Measurements from ENCODE around the gene DHX40.
"Not testable (repeated sequence)": the region's sequence is repeated elsewhere in the genome, so short reads cannot be mapped to it uniquely, and the experiment has no call there.

DHX40 gene

DNA sequence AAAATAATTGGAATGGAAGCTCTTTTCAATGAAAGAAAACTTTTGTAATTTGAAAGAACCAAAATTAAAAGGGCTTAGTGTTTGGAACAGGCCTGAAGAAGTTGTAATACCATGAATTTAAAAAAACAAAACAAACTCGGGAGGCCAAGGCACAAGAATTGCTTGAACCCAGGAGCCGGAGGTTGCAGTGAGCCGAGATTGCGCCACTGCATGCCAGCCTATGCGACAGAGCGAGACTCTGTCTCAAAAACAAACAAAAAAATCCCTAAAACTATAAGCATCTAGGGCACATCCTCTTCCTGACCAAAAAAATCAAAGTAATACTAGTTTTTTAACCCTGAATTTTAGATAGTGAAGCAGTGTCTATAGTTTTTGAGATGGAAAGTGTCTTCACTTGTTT lies 67.0 kb downstream of the DHX40 start:
- DNase-seq, result no peak

DNA sequence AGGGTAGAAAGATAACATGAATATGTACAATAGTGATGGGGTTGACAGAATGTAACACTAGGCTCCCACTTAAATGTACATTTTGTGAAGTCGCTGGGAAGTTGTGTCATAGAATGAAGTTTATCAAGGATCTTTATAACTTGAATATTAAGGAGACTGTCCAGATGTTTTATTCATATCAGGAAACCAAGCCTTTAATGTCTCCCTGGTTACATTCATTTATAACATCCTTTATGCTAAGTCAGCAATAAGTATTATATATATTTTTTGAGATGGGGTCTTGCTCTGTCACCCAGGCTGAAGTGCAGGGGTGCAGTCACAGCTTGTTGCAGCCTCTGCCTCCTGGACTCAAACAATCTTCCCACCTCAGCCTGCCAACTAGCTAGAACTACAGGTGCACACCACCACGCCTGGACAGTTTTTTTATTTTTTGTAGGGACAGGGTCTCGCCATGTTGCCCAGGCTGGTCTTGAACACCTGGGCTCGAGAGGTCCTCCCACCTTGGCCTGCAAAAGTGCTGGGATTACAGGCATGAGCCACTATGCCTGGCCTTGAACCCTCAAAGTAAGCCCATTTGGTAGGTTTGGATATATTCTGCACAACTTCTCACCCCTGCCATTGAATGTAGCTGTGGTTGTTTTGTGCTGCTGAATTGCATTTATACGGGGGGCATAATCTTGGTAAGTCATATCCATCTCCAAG lies 68.4 kb downstream of the DHX40 start:
- DNase-seq, result no peak

GRCh38 chr17:59634632-59635541 lies 69.5 kb downstream of the DHX40 start:
- DNase-seq, result no peak

DNA sequence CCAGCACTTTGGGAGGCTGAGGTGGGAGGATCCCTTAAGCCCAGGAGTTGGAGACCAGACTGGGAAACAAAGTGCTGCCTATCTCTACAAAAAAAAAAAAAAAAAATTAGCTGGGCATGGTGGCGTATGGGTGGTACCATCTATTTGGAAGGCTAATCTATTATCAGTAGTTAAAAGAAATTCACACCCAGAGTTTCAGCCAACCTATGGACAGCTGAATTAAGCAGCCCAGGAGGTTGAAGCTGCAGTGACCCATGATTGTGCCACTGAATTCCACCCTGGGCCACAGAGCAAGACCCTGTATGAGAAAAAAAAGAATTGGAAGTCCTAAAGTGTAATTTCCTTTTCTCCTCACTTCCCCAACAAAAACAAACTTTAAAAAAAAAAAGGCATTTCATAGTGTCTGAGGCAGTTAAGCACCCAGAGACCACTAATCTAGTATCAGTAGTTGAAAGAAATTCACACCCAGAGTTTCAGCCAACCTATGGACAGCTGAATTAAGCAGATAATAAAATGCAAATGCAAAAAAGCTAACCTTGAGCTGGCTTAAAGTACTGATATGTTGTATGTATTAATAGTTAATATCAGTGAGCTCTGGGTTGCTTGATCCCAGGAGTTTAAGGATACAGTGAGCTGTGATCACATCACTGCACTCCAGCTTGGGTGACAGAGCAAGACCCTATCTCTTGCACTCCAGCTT lies 72.4 kb downstream of the DHX40 start:
- DNase-seq, result no peak

GRCh38 chr17:59638553-59638952 lies 73.1 kb downstream of the DHX40 start:
- DNase-seq, result no peak

DNA sequence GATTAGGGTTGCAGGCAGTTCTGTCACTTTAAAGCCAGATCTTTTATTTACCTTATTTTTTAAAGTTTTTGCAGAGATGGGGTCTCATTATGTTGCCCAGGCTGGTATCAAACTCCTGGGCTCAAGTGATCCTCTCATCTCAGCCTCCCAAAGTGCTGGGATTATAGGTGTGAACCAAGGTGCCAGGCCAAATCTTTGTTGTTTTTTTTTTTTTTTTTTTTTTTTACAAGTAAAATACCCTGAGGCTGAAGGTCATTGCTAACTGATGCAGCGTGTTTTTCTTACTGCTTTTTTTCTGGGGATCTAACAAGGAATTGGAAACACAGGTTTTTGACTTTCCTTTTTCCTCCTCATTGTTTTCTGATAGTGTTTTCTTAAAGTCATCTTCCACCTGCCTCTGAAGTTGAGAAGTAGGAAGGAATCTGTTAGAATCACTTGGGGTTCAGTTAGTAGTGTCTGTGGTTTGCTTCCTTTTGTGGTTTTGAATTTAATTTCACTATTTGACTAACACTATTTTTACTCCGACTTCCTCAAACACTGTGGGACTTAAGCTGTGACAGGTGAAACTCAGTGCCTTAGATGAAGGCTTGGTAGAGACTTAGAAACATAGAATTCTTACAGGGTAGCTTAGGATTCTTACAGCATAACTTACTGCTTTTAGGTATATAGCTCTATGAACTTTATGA lies 76.5 kb downstream of the DHX40 start:
- no peak for DNase-seq

- no peak for DNase-seq
Observed at GRCh38 chr17:59642565-59642964, 77.2 kb downstream of the DHX40 start.

DNA sequence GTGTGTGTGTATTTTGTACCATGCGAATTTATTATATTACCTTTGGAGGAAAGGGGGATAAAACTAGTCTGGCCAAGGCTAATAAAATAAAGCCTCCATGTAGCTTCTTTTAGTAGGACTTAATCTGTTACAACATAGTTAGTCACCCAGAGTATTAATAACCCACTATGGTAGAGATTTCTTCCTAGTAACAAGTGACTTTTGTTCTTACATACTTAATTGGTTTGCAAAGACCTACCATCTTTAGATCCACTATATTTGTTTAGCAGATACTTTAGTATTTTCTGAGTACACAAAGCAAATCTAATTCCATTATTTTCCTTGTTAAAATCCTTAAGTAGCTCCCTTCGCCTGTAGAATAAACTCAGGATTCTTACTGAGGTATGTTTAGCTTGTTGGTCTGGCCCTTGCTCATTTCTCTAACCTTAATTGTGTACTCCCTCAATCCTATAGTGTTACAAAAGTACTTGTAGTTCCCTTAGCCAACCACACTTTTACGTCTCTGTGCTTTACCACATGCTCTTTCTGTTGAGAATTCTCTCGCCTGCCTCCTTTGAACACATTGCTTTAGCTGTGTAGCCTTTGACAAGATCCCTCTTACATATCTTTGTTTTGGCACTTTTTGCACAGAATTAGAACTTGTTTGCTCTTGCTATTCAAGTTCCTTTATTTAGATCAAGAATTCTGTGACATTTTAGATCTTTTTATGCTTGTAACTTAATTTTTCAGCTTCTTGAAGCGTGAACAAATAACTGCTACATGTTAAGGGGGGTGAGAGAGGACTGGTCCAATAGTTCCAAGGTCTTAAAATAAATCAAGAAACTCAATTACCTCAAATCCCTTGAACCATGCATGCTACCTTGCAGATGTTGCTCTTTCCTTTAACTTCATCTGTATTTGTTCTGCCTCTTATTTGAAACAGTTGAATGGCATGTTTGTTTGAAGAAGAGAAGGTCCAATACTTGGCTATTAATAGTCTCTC lies 78.0 kb downstream of the DHX40 start:
- no peak for DNase-seq

DNA sequence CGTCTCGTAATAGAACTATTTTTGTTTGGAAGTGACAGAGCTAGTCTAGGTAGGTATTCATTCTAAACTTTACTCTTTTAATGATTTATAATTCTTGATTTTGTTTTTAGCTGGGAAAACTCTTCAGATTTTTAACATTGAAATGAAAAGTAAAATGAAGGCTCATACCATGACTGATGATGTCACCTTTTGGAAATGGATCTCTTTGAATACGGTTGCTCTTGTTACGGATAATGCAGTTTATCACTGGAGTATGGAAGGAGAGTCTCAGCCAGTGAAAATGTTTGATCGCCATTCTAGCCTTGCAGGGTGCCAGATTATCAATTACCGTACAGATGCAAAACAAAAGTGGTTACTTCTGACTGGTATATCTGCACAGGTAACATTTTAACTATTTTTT lies 81.9 kb downstream of the DHX40 start:
- DNase-seq, result no peak

DNA sequence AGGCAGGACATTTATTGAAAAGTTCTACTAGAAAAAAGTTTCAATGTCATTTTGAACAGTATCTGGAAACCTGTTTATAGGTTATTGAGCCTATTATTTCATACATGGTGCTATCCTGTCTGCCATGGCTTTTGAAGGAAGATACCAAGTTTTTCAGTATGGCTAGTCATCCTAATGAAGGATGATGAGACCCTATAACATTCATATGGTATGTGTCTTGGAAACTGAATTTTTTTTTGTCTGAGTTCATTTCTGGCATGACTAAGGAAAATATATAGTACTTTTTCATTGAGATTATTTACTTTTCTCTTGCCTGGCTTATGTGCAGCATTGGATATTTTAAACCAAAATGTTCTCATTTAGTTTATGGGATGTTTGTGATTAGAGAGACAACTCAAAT lies 84.5 kb downstream of the DHX40 start:
- DNase-seq, result no peak

DNA sequence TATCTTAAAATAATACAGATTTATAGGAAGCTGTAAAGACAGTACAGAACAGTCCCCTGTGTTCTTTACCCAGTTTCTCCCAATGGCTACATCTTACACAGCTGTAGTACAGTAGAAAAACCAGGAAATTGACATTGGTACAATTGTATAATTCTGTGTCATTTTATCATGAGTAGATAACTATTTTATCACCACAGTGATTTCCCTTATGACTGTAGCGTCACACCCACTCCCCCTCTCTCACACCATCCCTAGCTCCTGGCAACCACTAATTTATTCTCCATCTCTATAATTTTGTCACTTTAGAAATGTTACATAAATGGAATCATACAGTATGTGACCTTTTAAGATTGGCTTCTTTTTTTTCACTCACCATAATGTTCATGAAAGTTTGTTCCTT lies 85.2 kb downstream of the DHX40 start:
- no peak for DNase-seq

- no peak for DNase-seq
Observed at GRCh38 chr17:59651346-59651745, 85.9 kb downstream of the DHX40 start.

DNA sequence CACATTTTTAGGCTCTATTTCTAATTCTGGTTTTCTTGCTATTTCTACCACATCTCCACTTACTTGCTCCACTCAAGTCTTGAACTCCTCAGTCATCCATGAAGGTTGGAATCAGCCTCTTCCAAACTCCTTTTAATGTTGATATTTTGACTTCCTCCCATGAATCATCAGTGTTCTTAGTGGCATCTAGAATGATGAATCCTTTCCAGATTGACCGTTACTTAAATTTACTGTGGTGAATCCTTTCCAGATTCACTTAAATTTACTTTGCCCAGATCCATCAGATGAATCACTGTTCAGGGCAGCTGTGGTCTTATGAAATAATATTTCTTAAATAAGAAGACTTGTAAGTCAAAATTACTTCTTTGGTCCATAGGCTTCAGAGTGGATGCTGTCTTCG lies 86.7 kb downstream of the DHX40 start:
- DNase-seq, result no peak

DNA sequence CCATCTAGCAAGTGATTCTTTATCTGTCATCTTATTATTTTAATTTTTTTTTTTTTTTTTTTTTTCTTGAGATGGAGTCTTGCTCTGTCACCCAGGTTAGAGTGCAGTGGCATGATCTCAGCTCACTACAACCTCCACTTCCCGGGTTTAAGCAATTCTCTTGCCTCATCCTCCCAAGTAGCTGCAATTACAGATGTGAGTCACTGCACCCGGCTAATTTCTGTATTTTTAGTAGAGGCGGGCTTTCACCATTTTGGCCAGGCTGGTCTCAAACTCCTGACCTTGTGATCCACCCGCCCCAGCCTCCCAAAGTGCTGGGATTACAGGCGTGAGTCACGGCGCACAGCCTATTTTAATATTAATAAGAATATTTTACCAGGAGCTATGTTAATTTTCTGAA lies 91.2 kb downstream of the DHX40 start:
- DNase-seq, result not testable (repeated sequence)
